CD14-positive monocyte (primary cell): ENCODE results near the gene HMCN1. TPM values are rescaled to one million over a fixed set of nuclear protein-coding genes. Genes with fewer than 3 reads are reported as not detected.

ENCODE experiments used
- DNase-seq, 3 donors: peaks; one replicate each; pipeline ENCODE4 v3.0.0-alpha.2; 2011 to 2022
- H2AFZ ChIP-seq: 2 replicates; pipeline ENCODE4 v1.6.0; 2012; ENCODE audit warnings: mild to moderate bottlenecking, low read depth, low read length, inconsistent platforms; ENCODE audit not compliant: insufficient read depth, poor library complexity, severe bottlenecking
- H3K27ac ChIP-seq, 2 donors: 1 replicate in 1 of 2; 2 replicates in 1 of 2; pipeline ENCODE4 v1.5.1; 2012 to 2013; ENCODE audit warnings: low read length in 2 of 2, control low read depth in 1 of 2, inconsistent platforms in 1 of 2, low read depth in 1 of 2, mild to moderate bottlenecking in 1 of 2
- H3K27me3 ChIP-seq, 2 donors: one replicate each; pipeline versions ENCODE4 v1.6.0 to v1.6.1; 2011 to 2013; ENCODE audit warnings: low read length in 2 of 2; ENCODE audit not compliant: control insufficient read depth in 2 of 2, insufficient read depth in 2 of 2
- H3K36me3 ChIP-seq, 2 donors: replicated peaks in 1 of 2; 1 replicate in 1 of 2; 2 replicates in 1 of 2; pipeline versions ENCODE4 v1.5.1 to v1.6.1; 2012 to 2013; ENCODE audit warnings: low read length in 2 of 2, control low read depth in 1 of 2, inconsistent platforms in 1 of 2, mild to moderate bottlenecking in 1 of 2; ENCODE audit not compliant: insufficient read depth in 2 of 2, control insufficient read depth in 1 of 2
- H3K4me1 ChIP-seq, 2 donors: 1 replicate in 1 of 2; 2 replicates in 1 of 2; pipeline versions ENCODE4 v1.5.1 to v1.6.1; 2012 to 2013; ENCODE audit warnings: low read length in 2 of 2, control low read depth in 1 of 2, inconsistent platforms in 1 of 2, mild to moderate bottlenecking in 1 of 2, moderate library complexity in 1 of 2; ENCODE audit not compliant: insufficient read depth in 2 of 2, control insufficient read depth in 1 of 2
- H3K4me2 ChIP-seq: replicated peaks from 2 replicates; pipeline ENCODE3; 2012; ENCODE audit warnings: low read length, moderate library complexity, mild to moderate bottlenecking; ENCODE audit not compliant: poor library complexity, severe bottlenecking; ENCODE audit errors: extremely low read depth
- H3K4me3 ChIP-seq, 3 experiments: fragments of 200-600 bp in 1 of 3; sonication (generic) in 1 of 3; replicated peaks in 1 of 3; 1 replicate in 2 of 3; 2 replicates in 1 of 3; pipeline ENCODE4 v1.5.1; 2011 to 2013; ENCODE audit warnings: low read length in 3 of 3, mild to moderate bottlenecking in 3 of 3, control low read depth in 2 of 3, low read depth in 2 of 3, inconsistent platforms in 1 of 3, moderate library complexity in 1 of 3
- H3K79me2 ChIP-seq: 2 replicates; pipeline ENCODE4 v1.6.0; 2012; ENCODE audit warnings: mild to moderate bottlenecking, control low read depth, inconsistent platforms, low read length, moderate library complexity; ENCODE audit not compliant: insufficient read depth
- H3K9ac ChIP-seq: 2 replicates; pipeline ENCODE4 v1.6.0; 2017; ENCODE audit warnings: low read length, mild to moderate bottlenecking; ENCODE audit not compliant: insufficient read depth, poor library complexity, severe bottlenecking
- H3K9me3 ChIP-seq, 2 donors: replicated peaks in 1 of 2; 1 replicate in 1 of 2; 2 replicates in 1 of 2; pipeline versions ENCODE4 v1.5.1 to v1.6.1; 2012 to 2013; ENCODE audit warnings: low read length in 2 of 2, control low read depth in 1 of 2; ENCODE audit not compliant: control insufficient read depth in 1 of 2, insufficient read depth in 1 of 2
- H4K20me1 ChIP-seq: 2 replicates; pipeline ENCODE4 v1.6.0; 2012; ENCODE audit warnings: mild to moderate bottlenecking, low read length, control low read depth, moderate library complexity; ENCODE audit not compliant: insufficient read depth
- H3K27ac Mint-ChIP-seq, 7 donors: one replicate each; pipeline ENCODE4 v1.8.0; 2020; ENCODE audit warnings: mild to moderate bottlenecking in 7 of 7, mixed read lengths in 7 of 7, moderate library complexity in 6 of 7, inconsistent platforms in 2 of 7
- H3K27me3 Mint-ChIP-seq, 3 donors: one replicate each; pipeline ENCODE4 v1.8.0; 2021 to 2022; ENCODE audit warnings: low read depth in 3 of 3, mild to moderate bottlenecking in 3 of 3, mixed read lengths in 3 of 3, moderate library complexity in 3 of 3, inconsistent platforms in 1 of 3
- H3K36me3 Mint-ChIP-seq, 2 donors: one replicate each; pipeline ENCODE4 v1.8.0; 2020; ENCODE audit warnings: mixed read lengths in 2 of 2, inconsistent platforms in 1 of 2, mild to moderate bottlenecking in 1 of 2
- H3K4me1 Mint-ChIP-seq: one replicate; pipeline ENCODE4 v1.8.0; 2020; ENCODE audit warnings: mild to moderate bottlenecking, mixed read lengths
- H3K4me3 Mint-ChIP-seq, 2 donors: one replicate each; pipeline ENCODE4 v1.8.0; 2020; ENCODE audit warnings: mild to moderate bottlenecking in 2 of 2, mixed read lengths in 2 of 2, moderate library complexity in 1 of 2
- H3K9me3 Mint-ChIP-seq, 7 donors: one replicate each; pipeline ENCODE4 v1.8.0; 2020 to 2022; ENCODE audit warnings: mixed read lengths in 7 of 7, mild to moderate bottlenecking in 6 of 7, moderate library complexity in 6 of 7, inconsistent platforms in 2 of 7
- WGBS: methylation state at CpG from one replicate; pipeline ENCODE4 v1.1.5; 2013; ENCODE audit warnings: missing lambda C conversion rate; ENCODE audit not compliant: insufficient coverage; 5-methylcytosine and 5-hydroxymethylcytosine counted together
- intact Hi-C, 2 donors: fragments of 100-400 bp; cut with micrococcal nuclease; formaldehyde crosslinking; loops; one replicate each; pipeline versions ENCODE4 v1.15.0 to v1.15.1; 2023
- polyA plus RNA-seq, 3 donors: library from polyadenylated mRNA; depleted of rRNA in 1 of 3; unstranded in 2 of 3; stranded (reverse) in 1 of 3; fragments of 300-500 nt in 2 of 3; fragments of >200 nt in 1 of 3; fragmentation: Illumina TruSeq in 2 of 3; gene quantifications; 1 replicate in 2 of 3; 2 replicates in 1 of 3; pipeline ENCODE4 v1.2.3, GENCODE V29; 2012 to 2021
- TF ChIP-seq, protein P1 (sequence below): fragments of 200-600 bp; IDR thresholded peaks from one replicate; pipeline ENCODE4 v1.8.0; 2022; ENCODE audit warnings: antibody characterized with exemption, mild to moderate bottlenecking

The HMCN1 gene
- polyA plus RNA-seq, 3 donors, result not detected

GRCh38 chr1:186228749-186229148, 494.6 kb downstream of the HMCN1 start:
- Histone ChIP-seq H3K27ac (no peak overlapping the region), H3K9ac (no peak overlapping the region), H3K79me2 (no peaks in the 10 kb centered on the region), H4K20me1 (no peaks in the 10 kb centered on the region), H3K4me1 (no peaks in the 10 kb centered on the region), H2AFZ (no peak overlapping the region), H3K27me3 (no peaks in the 10 kb centered on the region), H3K36me3 (no peaks in the 10 kb centered on the region), H3K9me3 (no peaks in the 10 kb centered on the region), H3K4me3 (no peak overlapping the region), H3K4me2 (no peak overlapping the region)
- Mint-ChIP-seq H3K4me3 (no peak overlapping the region), H3K9me3 (peaks cover 0 to 7% (median 0%) of the 10 kb centered on the region in 7 donors), H3K27me3 (peaks cover 0 to 3% (median 2%) of the 10 kb centered on the region in 3 donors), H3K36me3 (no peaks in the 10 kb centered on the region), H3K4me1 (peaks cover 5% of the 10 kb centered on the region), H3K27ac (no peak overlapping the region)
- no peak for DNase-seq
- 96% methylated on average over 6 of the region's 6 CpGs for WGBS
- TF ChIP-seq, protein P1, sequence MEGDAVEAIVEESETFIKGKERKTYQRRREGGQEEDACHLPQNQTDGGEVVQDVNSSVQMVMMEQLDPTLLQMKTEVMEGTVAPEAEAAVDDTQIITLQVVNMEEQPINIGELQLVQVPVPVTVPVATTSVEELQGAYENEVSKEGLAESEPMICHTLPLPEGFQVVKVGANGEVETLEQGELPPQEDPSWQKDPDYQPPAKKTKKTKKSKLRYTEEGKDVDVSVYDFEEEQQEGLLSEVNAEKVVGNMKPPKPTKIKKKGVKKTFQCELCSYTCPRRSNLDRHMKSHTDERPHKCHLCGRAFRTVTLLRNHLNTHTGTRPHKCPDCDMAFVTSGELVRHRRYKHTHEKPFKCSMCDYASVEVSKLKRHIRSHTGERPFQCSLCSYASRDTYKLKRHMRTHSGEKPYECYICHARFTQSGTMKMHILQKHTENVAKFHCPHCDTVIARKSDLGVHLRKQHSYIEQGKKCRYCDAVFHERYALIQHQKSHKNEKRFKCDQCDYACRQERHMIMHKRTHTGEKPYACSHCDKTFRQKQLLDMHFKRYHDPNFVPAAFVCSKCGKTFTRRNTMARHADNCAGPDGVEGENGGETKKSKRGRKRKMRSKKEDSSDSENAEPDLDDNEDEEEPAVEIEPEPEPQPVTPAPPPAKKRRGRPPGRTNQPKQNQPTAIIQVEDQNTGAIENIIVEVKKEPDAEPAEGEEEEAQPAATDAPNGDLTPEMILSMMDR, result no peak
- intact Hi-C loops, result no loop called here

GRCh38 chr1:186231861-186232436, 497.8 kb downstream of the HMCN1 start:
- H3K4me1 ChIP-seq, result no peaks in the 10 kb centered on the region
- H3K27me3 Mint-ChIP-seq, result peaks cover 0 to 5% (median 3%) of the 10 kb centered on the region in 3 donors
- intact Hi-C loops, result no loop called here
- peaks cover 0 to 8% (median 0%) of the 10 kb centered on the region in 7 donors for H3K9me3 Mint-ChIP-seq
- H3K27ac Mint-ChIP-seq, result no peak overlapping the region
- no peaks in the 10 kb centered on the region for H3K27me3 ChIP-seq
- no peak overlapping the region for H3K4me2 ChIP-seq
- H3K79me2 ChIP-seq, result no peaks in the 10 kb centered on the region
- no peak overlapping the region for H3K27ac ChIP-seq
- H3K36me3 ChIP-seq, result no peaks in the 10 kb centered on the region
- no peaks in the 10 kb centered on the region for H4K20me1 ChIP-seq
- 100% methylated on average over 1 of the region's 2 CpGs for WGBS
- no peaks in the 10 kb centered on the region for H3K9me3 ChIP-seq
- H3K9ac ChIP-seq, result no peak overlapping the region
- H3K4me3 Mint-ChIP-seq, result no peak overlapping the region
- H3K4me1 Mint-ChIP-seq, result no peaks in the 10 kb centered on the region
- no peak overlapping the region for H2AFZ ChIP-seq
- DNase-seq, result no peak
- TF ChIP-seq, protein P1, result no peak
- H3K4me3 ChIP-seq, result no peak overlapping the region
- no peaks in the 10 kb centered on the region for H3K36me3 Mint-ChIP-seq
